Stimulated activated CD4-positive, alpha-beta T cell treated with anti-CD3 and anti-CD28 coated beads, Interleukin-12 subunit alpha, Interleukin-12 subunit beta, amount 100 ng/mL, for 48 hours (primary cell): ENCODE measurements around the gene SGTA.
A peak's percentile ranks its signal among the peaks of the same experiment; 100 is the strongest.

Experiments
- DNase-seq, 3 donors: peaks; one replicate each; pipeline ENCODE4 v3.0.0-alpha.2; 2020; ENCODE audit warnings: low read depth in 2 of 3, low spot score in 1 of 3

The SGTA gene

DNA sequence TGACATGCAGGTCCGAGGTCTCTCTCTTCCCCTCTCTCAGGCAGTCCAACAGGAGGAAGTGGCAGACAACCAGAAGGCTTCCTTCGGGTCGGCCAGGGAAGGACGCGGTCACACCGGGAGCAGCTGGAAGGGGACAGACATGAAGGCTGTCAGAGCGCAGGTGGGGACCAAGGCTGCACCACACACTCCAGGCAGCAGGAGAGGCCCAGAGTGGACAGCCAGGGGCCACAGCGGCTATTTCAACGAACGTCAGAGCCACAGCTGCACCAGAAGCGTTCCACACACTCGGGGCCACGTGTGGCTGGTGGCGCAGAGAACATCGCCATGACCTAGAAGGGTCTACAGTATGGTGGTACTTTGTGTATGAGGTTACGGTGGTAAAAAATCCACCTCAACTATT, 27.3 kb downstream of the SGTA start:
- no peak for DNase-seq

DNA sequence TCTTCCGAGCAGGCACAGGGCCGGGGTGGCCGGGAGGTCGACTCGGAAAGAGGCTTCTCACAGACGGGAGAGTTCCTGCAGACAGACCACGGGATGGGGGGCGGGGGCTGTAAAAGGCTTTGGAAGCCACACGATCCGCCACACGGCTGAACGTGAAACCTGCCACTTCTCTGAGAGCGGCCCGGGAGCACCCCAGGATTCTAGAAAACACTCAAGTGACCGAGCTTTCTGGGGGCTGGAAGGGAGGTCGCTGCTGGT, 27.7 kb downstream of the SGTA start:
- no peak for DNase-seq

DNA sequence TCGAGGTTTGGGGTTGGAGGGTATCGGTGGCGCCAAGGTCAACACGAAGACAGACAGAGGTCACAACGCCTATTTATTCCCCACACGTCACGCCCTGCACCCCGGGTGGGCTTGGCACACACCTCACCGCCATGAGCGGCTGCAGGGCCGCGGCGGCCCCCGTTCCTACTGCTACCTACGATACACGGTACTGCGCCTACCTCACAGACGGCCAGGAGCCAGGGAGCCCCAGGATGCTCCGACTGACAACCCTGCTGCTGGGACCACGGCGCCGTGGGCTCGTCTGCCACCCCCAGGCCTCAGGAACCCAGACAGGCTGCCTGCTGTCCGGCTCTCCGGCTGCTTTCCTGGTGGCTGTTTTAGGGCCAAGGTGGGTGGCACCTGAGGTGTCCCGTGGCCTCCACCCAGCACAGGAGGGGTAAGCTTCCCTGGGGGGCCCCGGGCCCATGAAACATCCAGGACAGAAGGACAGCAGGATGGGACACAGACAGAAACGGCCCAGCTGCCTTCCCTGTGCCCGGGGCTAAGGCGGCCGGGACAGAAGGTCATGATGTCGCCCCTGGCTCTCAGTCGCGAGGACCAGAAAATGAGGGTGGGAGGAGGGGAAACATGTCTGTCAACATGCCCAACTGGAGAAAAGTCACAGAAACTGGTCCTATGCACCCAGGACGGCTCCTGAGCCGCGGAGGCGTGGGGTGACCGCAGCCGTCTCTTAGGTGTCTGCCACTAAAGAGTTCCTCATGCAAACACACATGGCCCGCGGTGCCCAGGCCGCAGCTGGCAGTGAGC, 28.2 kb downstream of the SGTA start:
- no peak for DNase-seq

DNA sequence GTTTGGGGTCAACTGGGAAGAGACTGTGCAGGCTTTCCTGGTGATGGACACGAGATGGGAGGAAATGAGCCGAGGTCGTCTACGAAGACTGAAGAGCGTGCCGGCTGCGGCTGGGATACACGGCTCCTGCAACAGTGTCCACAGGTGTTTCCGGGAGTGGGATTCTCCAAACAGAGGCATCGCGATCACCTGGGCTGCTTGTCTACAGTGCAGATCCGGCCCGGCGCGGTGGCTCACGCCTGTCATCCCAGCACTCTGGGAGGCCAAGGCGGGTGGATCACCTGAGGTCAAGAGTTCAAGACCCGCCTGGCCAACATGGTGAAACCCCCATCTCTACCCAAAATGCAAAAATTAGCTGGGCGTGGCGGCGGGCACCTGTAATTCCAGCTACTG, 31.6 kb downstream of the SGTA start:
- no peak for DNase-seq

DNA sequence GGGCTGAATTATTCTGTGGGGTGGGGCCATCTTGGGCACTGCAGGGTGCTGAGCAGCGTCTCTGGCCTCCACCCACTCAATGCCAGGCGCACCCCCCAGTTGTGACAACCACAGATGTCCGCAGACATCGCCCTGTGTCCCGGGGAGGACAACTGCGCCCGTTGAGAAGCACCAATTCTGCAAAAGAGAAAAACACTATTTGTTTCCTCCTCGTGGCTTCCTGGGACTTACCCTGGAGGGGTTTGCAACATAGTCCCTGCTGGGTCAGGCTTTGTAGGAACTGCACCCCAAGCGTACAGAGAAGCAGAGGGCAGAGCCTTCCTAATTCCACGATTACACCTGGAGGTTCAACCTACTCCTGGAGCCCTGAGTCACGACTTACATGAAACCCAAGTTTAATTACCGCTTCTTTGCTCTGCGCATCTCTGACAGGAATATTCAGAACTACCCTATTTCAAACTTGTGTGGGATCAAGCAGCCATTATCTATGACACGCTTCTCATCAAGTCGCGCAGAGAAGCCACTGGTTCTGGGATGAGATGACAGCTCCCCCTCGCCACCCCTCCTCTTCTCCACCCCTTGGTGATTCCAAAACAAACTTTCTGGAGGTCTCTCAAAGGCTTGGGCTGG, 32.1 kb downstream of the SGTA start:
- no peak for DNase-seq

DNA sequence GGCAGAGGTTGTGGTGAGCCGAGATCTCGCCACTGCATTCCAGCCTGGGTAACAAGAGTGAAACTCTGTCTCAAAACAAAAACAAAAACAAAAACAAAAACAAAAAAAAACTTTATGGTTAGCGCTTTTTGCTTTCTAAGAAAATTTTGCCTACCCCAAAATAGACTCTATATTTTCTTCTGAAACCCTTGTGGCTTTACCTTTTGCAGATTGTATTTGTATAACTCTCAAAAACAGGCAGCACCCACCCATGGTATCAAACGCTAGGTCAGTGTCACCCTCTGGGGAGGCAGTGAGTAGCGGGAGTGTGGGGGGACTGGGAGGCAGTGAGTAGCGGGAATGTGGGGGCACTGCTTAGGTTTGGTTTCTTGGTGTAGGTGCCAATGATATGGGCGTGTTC, 35.7 kb downstream of the SGTA start:
- DNase-seq: no peak

DNA sequence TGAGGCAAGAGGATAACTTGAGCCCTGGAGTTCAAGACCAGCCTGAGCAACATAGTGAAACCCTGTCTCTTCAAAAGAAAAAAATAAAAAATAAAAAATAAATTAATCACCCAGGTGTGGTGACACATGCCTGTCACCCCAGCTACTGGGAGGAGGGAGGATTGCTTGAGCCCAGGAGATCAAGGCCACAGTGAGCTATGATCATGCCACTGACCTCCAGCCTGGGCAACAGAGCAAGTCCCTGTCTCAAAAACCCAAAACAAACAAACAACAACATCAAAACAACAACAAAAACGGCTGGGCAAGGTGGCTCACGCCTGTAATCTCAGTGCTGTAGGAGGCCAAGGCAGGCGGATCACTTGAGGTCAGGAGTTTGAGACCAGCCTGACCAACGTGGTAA, 39.0 kb downstream of the SGTA start:
- DNase-seq: no peak

DNA sequence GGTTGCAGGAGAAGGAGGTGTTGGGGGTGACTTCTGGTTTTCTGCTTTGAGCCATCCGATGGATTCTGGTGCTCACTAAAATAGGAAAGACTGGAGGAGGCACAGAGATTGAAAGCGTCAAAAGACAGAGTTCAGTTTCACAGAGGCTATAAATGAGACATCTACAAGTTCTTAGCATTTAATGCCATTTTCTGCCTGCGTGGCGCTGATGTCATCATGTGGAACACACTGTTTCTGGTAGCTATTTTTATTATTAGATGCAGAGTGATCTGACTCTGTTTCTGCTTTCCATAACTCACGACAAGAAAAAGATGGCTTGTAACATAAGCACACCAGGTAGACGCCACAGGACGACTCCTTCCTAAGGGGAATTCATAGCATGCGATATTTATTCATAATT, 40.0 kb downstream of the SGTA start:
- DNase-seq: no peak

DNA sequence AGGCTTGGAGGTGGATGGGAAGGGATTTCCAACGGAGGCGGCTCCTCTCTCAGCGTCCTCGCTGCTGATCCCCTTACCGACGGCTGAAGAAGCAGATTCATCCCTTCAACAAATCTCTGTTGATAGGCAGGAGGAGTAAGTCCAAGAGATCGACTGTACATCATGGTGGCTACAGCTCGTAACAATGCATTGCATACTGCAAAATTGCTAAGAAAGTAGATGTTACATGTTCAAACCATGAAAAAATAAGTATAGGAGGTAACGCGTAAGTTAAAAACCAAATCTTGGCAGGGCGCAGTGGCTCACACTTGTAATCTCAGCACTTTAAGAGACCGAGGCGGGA, 42.8 kb downstream of the SGTA start:
- no peak for DNase-seq

DNA sequence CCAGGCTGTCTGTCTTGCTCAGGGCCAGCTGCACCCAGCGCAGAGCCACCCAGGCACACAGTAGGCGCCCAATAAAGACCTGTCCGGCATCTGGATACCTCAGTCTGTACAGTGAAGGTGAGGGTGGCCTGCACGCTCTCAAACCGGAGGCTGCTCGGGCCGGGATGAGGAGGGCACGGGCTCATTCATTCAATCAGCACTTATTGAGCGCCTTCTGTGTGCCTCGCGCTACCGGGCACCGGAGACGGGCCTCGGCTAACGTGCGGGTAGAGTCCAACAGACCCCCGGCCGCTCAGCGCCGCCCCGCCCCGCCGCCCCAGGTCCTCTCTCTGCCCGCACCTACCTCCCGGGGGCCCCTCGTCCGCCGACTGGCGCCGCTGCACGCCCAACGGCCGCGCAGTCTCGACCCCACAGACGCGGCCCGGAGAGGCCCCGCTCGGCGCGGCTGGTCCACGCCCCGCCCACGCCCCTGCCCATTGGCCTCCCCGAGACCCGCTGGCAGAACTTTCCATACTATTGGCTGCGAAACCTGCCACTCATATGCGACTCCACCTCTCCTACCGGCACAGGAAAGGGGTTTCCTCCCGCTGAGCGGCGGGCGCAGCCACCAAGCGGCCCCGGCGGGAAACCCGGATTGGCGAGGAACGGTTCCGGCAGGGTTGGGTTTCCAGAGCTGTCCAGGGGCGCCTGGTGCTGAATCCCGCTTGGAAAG, 43.3 kb downstream of the SGTA start, which contains the start of gene SLC39A3:
SLC39A3 (minus strand) TSS at position 416 of the 712 bp plus-strand sequence. CDS start 2,760 bp downstream, outside the sequence.
- DNase-seq: peak; percentile 98 to 100 (median 99)

DNA sequence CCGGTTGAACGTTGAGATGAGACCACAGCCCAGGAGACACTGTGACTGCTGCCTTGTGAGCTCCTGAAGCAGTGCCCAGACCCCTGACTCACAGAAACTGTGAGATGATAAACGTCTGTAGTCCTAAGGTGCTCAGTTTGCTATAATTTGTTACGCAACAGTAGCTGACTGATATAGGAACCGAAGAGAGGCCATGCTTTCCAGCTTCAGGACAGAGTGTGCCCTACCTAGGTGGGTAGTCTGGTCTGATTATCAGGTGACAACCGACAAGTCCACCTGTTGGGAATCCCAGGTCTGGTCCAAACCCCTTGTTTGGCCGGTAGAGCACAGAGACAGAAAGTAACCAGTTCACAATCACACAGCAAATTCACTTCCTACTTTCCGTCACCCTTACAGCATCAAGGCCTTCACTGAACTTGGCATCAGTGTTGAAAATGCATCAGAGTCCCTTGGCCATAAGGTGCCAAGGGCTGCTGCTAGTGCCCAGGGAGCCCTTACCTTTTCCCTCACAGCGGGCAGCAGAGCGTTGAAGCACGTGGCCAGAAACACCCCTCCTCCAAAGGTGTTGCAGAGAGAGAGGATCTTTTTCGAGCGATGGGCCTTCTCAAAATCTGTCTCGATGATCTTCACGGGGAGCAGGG, 46.4 kb downstream of the SGTA start:
- no peak for DNase-seq

DNA sequence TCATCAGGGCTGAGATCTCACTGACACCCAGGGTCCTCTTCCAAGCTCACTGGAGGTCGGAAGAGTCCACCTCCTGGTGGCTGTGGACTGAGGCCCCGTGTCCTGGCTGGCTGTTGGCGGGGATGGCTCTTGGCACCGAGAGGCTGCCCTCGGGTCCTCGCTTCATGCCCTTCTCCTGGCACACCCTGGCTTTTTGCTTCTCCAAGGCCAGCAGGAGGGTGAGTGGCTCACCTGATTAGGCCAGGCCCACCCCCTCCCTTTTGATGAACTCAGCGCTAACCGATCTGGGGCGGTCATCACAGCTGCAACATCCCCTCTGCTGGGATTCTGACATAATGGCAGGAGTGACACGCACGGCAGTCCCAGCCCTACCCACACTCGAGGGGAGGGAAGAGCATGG, 47.7 kb downstream of the SGTA start:
- DNase-seq: no peak

DNA sequence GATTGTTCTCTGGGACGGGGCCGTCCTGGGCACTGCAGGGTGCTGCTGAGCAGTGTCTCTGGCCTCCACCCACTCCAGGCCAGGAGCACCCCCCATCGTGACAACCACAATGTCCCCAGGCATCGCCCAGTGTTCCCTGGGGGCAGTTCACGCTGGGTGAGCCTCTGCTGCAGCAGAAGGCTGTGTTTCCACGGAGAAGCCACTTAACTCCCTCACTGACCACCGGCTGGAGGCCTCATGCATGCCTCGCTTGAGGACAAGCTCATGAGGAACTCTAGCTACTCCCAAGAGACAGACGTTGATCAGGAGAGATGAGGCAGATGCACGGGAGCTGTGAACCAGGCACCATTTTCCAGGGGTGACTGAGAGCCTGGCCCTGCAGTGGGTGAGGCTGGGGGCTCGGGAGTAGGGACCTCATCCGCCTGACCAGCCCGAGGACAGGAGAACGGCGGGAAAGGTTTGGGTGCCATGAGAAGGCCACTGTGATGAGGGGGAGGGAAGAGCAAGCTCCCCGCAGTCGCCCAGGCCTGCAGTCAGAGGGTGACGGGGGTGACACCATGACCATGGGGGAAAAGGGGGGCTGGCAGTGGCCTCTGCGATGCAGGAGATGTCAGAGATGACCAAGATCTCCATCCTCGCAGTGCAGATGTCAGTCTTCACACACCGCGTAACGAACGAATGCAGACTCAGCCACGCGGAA, 48.3 kb downstream of the SGTA start:
- DNase-seq: no peak

DNA sequence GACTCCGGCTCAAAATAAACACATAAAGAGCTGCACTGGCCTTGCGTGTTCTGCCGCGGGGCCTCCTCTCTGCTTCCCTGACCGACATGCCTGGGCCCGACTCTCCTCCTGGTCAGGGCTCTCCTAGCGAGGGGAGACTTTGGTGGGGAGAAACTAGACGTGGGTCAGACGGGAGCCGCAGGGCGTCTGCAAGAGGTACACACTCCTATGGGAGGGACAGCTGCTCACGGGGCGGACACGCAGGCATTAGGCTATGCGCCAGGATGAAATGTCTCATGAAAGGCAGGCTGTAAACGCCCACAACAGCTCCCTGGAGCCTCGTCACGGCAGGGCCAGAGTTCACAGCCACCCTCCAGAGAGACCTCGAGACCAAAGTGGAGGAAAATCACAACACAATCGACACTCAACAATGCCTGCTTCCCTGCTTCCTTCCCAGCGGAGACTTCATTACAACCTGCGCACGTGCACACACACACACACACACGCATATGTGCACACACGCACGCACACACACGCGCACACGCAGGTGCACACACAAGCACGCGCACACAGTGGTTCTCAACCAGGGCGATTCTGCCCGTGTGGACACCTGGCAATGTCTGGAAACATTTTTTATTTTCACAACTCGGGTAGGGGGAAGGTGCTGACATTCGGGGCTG, 49.0 kb downstream of the SGTA start:
- DNase-seq: no peak

DNA sequence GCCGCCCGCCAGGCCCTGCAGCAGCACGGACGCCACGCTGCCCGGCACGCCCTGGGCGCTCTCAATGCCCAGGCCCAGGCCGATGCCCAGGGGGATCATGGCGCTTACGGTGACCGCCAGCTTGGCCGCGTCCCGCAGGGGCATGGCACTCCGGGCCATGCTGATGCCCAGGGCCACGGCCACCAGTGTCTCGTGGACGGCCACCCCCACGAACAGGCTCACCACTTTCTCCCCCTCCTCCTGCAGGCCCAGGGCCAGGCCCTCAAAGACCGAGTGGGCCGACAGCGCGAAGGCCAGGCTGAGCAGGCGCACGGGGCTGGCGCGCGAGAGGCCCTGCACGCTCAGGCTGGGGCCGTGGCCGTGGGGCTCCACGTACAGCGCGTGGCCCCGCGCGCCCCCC, 50.2 kb downstream of the SGTA start:
- no peak for DNase-seq

DNA sequence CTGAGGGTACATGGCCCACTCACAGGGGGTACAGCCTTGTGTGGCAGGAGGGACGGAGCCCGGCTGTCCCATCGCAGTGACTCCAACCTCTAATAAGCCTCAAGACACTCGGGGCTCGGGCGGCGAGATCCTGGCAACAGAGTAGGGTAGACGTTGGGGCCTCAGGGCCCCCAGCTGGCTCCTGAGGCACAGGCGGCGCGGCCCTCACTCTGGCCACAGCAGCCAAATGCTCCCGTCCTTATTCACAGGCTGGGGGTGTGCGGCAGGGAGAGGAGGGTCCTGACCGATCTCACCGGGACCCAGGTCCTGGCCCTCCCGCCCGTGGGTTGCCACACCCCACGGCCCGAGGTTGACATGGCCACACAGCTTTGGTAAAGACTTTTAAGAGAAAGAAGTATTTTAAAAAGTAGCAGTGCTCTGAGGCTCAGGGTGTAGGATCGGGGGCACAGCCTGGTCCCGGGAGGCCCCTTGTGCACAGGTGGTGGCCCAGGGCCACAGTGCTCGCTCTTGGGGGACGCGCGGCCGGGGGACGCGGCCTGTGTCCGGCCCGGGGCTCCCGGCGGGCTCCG, 50.8 kb downstream of the SGTA start:
- DNase-seq: no peak

DNA sequence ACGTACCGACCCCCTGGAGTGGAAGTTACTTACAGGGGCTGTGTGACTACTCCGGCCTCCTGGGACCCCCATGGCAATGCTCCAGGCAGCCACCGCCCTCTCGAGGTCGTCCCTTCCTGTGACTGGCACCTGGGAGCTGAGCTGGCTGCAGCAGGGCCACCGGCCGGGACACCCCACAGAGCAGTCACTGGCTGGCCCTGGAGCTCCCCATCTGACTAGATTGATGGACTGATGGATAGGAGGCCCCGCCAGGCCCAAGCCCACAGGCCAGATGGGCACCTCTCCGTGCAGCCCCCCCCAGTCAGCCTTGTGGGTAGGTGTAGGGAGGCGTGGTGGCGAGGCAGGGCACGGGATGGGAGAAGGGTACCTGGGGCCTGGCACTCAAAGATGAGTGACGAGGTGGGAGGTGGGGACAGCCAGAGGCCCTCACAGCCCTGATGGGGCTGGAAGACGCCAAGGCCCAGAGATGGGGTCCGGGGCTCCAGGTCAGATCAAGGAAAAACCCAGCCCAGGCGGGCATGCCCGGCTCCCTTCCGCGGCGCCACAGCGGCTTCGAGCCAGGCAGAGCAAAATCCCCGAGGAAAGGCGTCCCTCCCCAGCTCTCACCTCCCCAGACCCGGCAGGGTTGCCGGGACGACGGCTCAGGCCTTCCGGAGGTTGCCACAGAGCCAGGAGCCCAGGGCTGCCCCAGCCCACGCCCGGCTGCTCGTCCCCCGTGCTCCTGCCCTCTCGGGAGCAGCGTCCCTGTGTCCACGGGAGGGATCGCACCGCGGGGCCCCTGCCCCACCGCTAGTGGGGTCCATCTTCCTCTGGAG, 51.7 kb downstream of the SGTA start:
- DNase-seq: no peak

DNA sequence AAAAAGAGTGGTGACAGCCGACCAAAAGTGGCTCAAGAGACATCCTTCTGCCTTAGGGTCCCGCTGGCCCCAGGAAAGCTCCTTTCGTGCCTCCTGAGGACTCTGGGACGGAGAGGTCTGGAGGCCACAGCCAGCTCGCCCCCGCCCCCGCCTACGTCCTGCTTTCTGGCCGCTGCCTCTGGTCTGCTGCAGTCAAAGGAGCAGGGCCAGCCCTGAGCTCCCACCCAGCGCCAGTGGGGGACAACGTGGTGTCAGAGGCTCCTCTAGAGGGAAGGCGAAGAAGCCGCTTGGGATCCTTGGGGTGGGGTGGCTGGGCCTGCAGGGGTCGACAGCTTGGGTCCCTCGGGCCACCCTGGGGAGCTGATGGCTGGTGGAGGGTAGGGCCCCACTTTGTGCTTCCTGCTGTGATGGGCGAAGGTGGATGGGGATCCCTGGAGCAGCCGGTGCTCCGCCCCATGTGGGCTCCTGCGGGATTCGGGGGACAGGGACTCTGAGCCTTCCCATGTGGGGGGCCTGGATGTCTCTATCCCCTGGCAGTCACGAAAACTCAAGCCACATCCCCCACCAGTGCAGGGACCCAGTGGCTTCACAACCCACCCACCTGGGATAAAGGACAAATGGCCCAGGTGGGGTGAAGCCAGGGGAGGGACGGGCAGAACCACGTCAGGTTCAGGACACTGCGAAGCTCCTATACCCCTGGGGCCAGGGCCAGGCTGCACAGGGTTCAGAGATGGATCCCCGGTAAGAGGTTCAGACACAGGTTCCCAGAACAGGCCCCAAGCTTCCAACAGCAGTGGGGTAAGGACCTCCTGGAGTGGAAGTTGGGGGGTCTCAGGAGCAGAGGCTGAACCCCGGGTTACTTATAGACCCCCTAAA, 52.9 kb downstream of the SGTA start:
- no peak for DNase-seq
